Mesenchymal stem cell (in vitro differentiated cells and primary cell): ENCODE results near the gene LYPD6.
A peak's percentile ranks its signal among the peaks of the same experiment; 100 is the strongest.

Experiments
- DNase-seq: peaks from one replicate; pipeline ENCODE4 v3.0.0-alpha.2; 2013
- H2AFZ ChIP-seq: one replicate; pipeline ENCODE4 v1.6.1; 2013; ENCODE audit warnings: low read depth, mild to moderate bottlenecking, control low read depth, inconsistent platforms, low read length, moderate library complexity
- H2AK5ac ChIP-seq: 2 replicates; pipeline ENCODE4 v1.6.1; 2013; ENCODE audit warnings: low read length, moderate library complexity, mild to moderate bottlenecking, inconsistent platforms; ENCODE audit not compliant: severe bottlenecking
- H2BK120ac ChIP-seq: one replicate; pipeline ENCODE4 v1.6.1; 2013; ENCODE audit warnings: low read depth, mild to moderate bottlenecking, inconsistent platforms, low read length, moderate library complexity
- H2BK12ac ChIP-seq, 2 experiments: one replicate each; pipeline ENCODE4 v1.6.1; 2013; ENCODE audit warnings: inconsistent platforms in 2 of 2, low read length in 2 of 2, mild to moderate bottlenecking in 2 of 2, moderate library complexity in 2 of 2, control low read depth in 1 of 2
- H2BK15ac ChIP-seq: one replicate; pipeline ENCODE4 v1.6.1; 2013; ENCODE audit warnings: mild to moderate bottlenecking, low read depth, inconsistent platforms; ENCODE audit not compliant: poor library complexity, severe bottlenecking
- H2BK5ac ChIP-seq: 2 replicates; pipeline ENCODE4 v1.6.1; 2013; ENCODE audit warnings: low read depth, mild to moderate bottlenecking, low read length, control low read depth, inconsistent platforms; ENCODE audit not compliant: poor library complexity, severe bottlenecking
- H3K14ac ChIP-seq, 2 experiments: one replicate each; pipeline ENCODE4 v1.6.1; 2013; ENCODE audit warnings: inconsistent platforms in 2 of 2, low read length in 2 of 2, control low read depth in 1 of 2, mild to moderate bottlenecking in 1 of 2, moderate library complexity in 1 of 2
- H3K18ac ChIP-seq, 2 experiments: one replicate each; pipeline ENCODE4 v1.6.1; 2013; ENCODE audit warnings: inconsistent platforms in 2 of 2, low read length in 2 of 2, control low read depth in 1 of 2, low read depth in 1 of 2, mild to moderate bottlenecking in 1 of 2
- H3K23ac ChIP-seq, 2 experiments: one replicate each; pipeline ENCODE4 v1.6.1; 2013; ENCODE audit warnings: inconsistent platforms in 2 of 2, low read length in 2 of 2, mild to moderate bottlenecking in 2 of 2, moderate library complexity in 2 of 2, control low read depth in 1 of 2
- H3K27ac ChIP-seq: 2 replicates; pipeline ENCODE4 v1.5.1; 2013; ENCODE audit warnings: mild to moderate bottlenecking, moderate library complexity, low read length, control low read depth, inconsistent platforms; ENCODE audit not compliant: poor library complexity, severe bottlenecking
- H3K27me3 ChIP-seq, 2 experiments: 2 replicates each; pipeline versions ENCODE4 v1.6.1 to v1.7.0; 2013; ENCODE audit warnings: low read length in 2 of 2, mild to moderate bottlenecking in 2 of 2, moderate library complexity in 2 of 2, control low read depth in 1 of 2, inconsistent platforms in 1 of 2; ENCODE audit not compliant: control insufficient read depth in 1 of 2, insufficient read depth in 1 of 2
- H3K36me3 ChIP-seq, 2 experiments: 2 replicates each; pipeline versions ENCODE4 v1.6.1 to v1.7.0; 2013; ENCODE audit warnings: low read length in 2 of 2, control low read depth in 1 of 2, inconsistent platforms in 1 of 2, low read depth in 1 of 2, mild to moderate bottlenecking in 1 of 2; ENCODE audit not compliant: insufficient read depth in 2 of 2, control insufficient read depth in 1 of 2
- H3K4ac ChIP-seq, 2 experiments: one replicate each; pipeline ENCODE4 v1.6.1; 2013; ENCODE audit warnings: inconsistent platforms in 2 of 2, low read length in 2 of 2, mild to moderate bottlenecking in 2 of 2, moderate library complexity in 2 of 2, control low read depth in 1 of 2, low read depth in 1 of 2
- H3K4me1 ChIP-seq: 2 replicates; pipeline ENCODE4 v1.6.1; 2013; ENCODE audit warnings: low read depth, low read length, control low read depth; ENCODE audit not compliant: control insufficient read depth, insufficient read depth
- H3K4me2 ChIP-seq: 2 replicates; pipeline ENCODE4 v1.6.1; 2013; ENCODE audit warnings: low read length, mild to moderate bottlenecking, inconsistent platforms; ENCODE audit not compliant: poor library complexity, severe bottlenecking
- H3K4me3 ChIP-seq, 2 experiments: 2 replicates each; pipeline versions ENCODE4 v1.5.1 to v1.7.0; 2013; ENCODE audit warnings: low read length in 2 of 2, mild to moderate bottlenecking in 2 of 2, control low read depth in 1 of 2, low read depth in 1 of 2; ENCODE audit not compliant: insufficient read depth in 1 of 2
- H3K79me1 ChIP-seq: replicated peaks from 2 replicates; pipeline ENCODE4 v1.6.1; 2013; ENCODE audit warnings: mild to moderate bottlenecking, control low read depth, low read length, inconsistent platforms; ENCODE audit not compliant: poor library complexity, severe bottlenecking
- H3K9ac ChIP-seq: 2 replicates; pipeline ENCODE4 v1.7.0; 2013; ENCODE audit warnings: mild to moderate bottlenecking, low read length, moderate library complexity
- H3K9me3 ChIP-seq: 2 replicates; pipeline ENCODE4 v1.7.0; 2013; ENCODE audit warnings: mild to moderate bottlenecking, low read length; ENCODE audit not compliant: control insufficient read depth
- H4K8ac ChIP-seq: one replicate; pipeline ENCODE4 v1.6.1; 2013; ENCODE audit warnings: inconsistent platforms, mild to moderate bottlenecking, low read length, moderate library complexity
- H4K91ac ChIP-seq: one replicate; pipeline ENCODE4 v1.6.1; 2013; ENCODE audit warnings: mild to moderate bottlenecking, low read length, inconsistent platforms
- WGBS: methylation state at CpG from one replicate; pipeline ENCODE4 v1.1.7; 2013; ENCODE audit warnings: mixed read lengths; 5-methylcytosine and 5-hydroxymethylcytosine counted together

Gene LYPD6

DNA sequence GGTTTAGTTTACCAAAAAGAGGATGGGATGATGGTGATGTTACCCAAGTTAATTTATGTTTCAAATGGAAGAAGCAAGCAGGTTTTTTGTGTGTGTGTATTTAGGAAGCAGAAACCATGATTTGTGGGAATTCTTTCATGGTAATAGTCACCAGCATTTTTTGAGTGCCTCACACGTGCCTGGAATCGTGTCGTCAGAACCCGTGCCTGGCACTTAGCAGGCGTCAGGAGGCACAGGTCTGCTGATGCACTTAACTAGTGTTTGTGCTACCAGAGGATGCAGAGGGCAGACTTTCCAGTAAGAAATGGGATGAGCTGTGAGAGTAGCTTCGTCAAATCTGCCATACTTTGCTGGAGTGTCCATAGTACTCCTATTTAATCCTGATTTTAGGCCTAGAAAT is 41.1 kb downstream of the LYPD6 start:
- Histone ChIP-seq H3K4me2 (no peak overlapping the region), H2AFZ (no peak overlapping the region), H3K4me1 (no peaks in the 10 kb centered on the region), H3K36me3 (no peaks in the 10 kb centered on the region), H2BK12ac (no peak overlapping the region), H3K4ac (no peak overlapping the region), H3K79me1 (no peaks in the 10 kb centered on the region), H3K9me3 (no peaks in the 10 kb centered on the region), H3K4me3 (no peak overlapping the region), H3K18ac (no peak overlapping the region), H3K27ac (no peak overlapping the region), H2BK15ac (no peak overlapping the region), H2BK120ac (no peak overlapping the region), H3K27me3 (no peaks in the 10 kb centered on the region), H3K14ac (no peak overlapping the region), H3K9ac (no peak overlapping the region), H4K91ac (peak overlapping the region; percentile 20), H3K23ac (no peak overlapping the region), H2AK5ac (no peak overlapping the region), H4K8ac (no peak overlapping the region), H2BK5ac (no peak overlapping the region)
- WGBS = 94% methylated on average over 6 of the region's 6 CpGs
- no peak for DNase-seq

DNA sequence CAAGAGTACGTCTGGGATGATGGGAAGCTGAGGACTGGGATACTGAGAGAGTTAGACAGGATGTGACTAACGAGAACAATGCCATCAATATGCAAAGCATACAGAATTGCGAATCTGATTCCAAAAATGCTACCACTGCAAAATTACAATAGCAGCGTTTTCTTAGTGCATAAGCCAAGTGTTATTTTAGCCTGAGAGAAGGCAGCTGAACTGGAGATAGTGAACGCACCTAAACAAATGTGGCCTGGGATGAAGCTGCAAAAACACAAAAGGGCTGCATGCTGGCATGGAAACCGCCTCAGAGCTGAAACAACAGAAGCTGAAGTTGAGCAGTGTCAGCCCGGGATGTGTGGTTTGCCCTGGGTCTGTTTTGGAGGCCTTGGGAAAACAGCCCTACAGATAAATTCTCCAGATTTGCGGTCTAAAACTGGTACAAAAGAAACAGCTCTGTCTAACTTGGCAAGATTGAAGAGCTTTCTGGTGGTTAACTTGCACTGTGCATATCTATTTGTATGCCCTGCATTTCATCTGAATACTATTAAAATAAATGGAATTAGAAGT is 45.5 kb downstream of the LYPD6 start:
- H3K27me3 ChIP-seq = no peaks in the 10 kb centered on the region
- H3K27ac ChIP-seq = no peak overlapping the region
- no peaks in the 10 kb centered on the region for H3K9me3 ChIP-seq
- no peaks in the 10 kb centered on the region for H3K79me1 ChIP-seq
- H3K9ac ChIP-seq = no peak overlapping the region
- H3K23ac ChIP-seq = no peak overlapping the region
- no peak overlapping the region for H3K18ac ChIP-seq
- DNase-seq = no peak
- H2AFZ ChIP-seq = no peak overlapping the region
- H3K4me3 ChIP-seq = no peak overlapping the region
- H2BK15ac ChIP-seq = no peak overlapping the region
- no peak overlapping the region for H4K91ac ChIP-seq
- H3K4me2 ChIP-seq = no peak overlapping the region
- H3K36me3 ChIP-seq = no peaks in the 10 kb centered on the region
- no peak overlapping the region for H2AK5ac ChIP-seq
- H2BK5ac ChIP-seq = no peak overlapping the region
- H3K4ac ChIP-seq = no peak overlapping the region
- no peak overlapping the region for H2BK120ac ChIP-seq
- no peak overlapping the region for H3K14ac ChIP-seq
- no peak overlapping the region for H2BK12ac ChIP-seq
- H4K8ac ChIP-seq = no peak overlapping the region
- no peaks in the 10 kb centered on the region for H3K4me1 ChIP-seq
- 90% methylated on average over 6 of the region's 8 CpGs for WGBS

DNA sequence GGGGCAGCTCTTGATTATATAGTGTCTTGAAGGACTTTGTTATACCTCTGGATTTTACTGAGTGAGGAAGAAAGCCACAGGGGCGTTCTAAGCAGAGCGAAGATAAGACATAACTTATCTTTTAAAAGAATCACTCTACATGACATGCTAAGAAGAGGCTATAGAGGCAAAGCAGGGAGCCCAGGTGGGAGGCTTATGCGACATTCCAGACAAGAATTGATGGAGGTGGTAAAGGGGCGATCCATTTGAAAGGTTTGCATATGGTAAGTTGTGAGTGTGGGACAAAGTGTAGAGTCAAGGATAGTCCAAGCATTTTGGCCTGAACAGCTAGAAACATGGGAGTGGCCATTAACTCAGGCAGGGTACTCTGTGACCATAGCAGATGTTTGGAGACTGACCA is 49.8 kb downstream of the LYPD6 start:
- no peak overlapping the region for H3K14ac ChIP-seq
- no peak overlapping the region for H3K4me2 ChIP-seq
- no peak overlapping the region for H3K18ac ChIP-seq
- H3K4me3 ChIP-seq = no peak overlapping the region
- DNase-seq = no peak
- no peak overlapping the region for H3K27ac ChIP-seq
- WGBS = over 99% methylated on average over 2 of the region's 4 CpGs
- no peaks in the 10 kb centered on the region for H3K9me3 ChIP-seq
- no peak overlapping the region for H3K23ac ChIP-seq
- no peak overlapping the region for H3K4ac ChIP-seq
- no peaks in the 10 kb centered on the region for H3K27me3 ChIP-seq
- no peak overlapping the region for H2BK15ac ChIP-seq
- H2BK12ac ChIP-seq = no peak overlapping the region
- H2BK5ac ChIP-seq = no peak overlapping the region
- no peak overlapping the region for H2BK120ac ChIP-seq
- no peaks in the 10 kb centered on the region for H3K79me1 ChIP-seq
- H4K91ac ChIP-seq = no peak overlapping the region
- no peak overlapping the region for H4K8ac ChIP-seq
- no peak overlapping the region for H2AFZ ChIP-seq
- H3K4me1 ChIP-seq = no peaks in the 10 kb centered on the region
- H2AK5ac ChIP-seq = no peak overlapping the region
- H3K36me3 ChIP-seq = no peaks in the 10 kb centered on the region
- H3K9ac ChIP-seq = no peak overlapping the region

DNA sequence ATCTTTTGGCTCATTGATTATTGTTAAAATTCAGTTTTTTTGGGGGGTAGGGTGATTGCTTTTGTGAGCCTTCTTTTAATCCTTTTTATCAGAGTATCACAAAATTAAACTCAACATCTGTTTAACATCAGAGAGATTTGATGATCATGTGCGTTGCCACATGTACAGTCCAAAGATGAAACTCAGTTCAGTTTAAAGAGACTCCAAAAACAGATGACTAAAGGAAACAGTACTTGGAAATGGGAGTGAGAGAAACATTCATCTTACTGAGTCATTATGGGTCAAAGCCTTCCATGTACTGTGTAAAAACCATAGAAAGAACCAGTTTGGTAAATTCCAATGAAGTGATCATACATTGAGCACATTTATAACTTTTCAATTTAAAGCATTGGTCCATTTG is 53.0 kb downstream of the LYPD6 start:
- no peaks in the 10 kb centered on the region for H3K4me1 ChIP-seq
- H4K91ac ChIP-seq = no peak overlapping the region
- no peak overlapping the region for H2BK12ac ChIP-seq
- WGBS = 57% methylated on average over 1 of the region's 1 CpG
- H2AFZ ChIP-seq = no peak overlapping the region
- H3K27me3 ChIP-seq = no peaks in the 10 kb centered on the region
- H2BK5ac ChIP-seq = no peak overlapping the region
- no peak overlapping the region for H4K8ac ChIP-seq
- no peak overlapping the region for H3K27ac ChIP-seq
- H3K14ac ChIP-seq = no peak overlapping the region
- no peaks in the 10 kb centered on the region for H3K9me3 ChIP-seq
- no peak overlapping the region for H3K23ac ChIP-seq
- H3K36me3 ChIP-seq = no peaks in the 10 kb centered on the region
- H2BK15ac ChIP-seq = no peak overlapping the region
- no peak overlapping the region for H3K4ac ChIP-seq
- H2BK120ac ChIP-seq = no peak overlapping the region
- H3K18ac ChIP-seq = no peak overlapping the region
- H3K79me1 ChIP-seq = no peaks in the 10 kb centered on the region
- peak overlapping the region; percentile 85 for H3K9ac ChIP-seq
- H3K4me3 ChIP-seq = no peak overlapping the region
- no peak overlapping the region for H2AK5ac ChIP-seq
- peak; percentile 80 for DNase-seq
- H3K4me2 ChIP-seq = no peak overlapping the region
